Mucosa of descending colon (tissue), 3 donors: ENCODE data around the gene RNF25. TPM values are rescaled to one million over a fixed set of nuclear protein-coding genes. Genes with fewer than 3 reads are reported as not detected.
A peak's percentile ranks its signal among the peaks of the same experiment; 100 is the strongest.

Experiments used
- ATAC-seq: fragments of 200-7000 bp; cut with Tn5 transposase; one replicate; pipeline ENCODE4 v1.9.1; 2020; ENCODE audit warnings: mild to moderate bottlenecking, moderate library complexity
- DNase-seq, 3 donors: peaks; one replicate each; pipeline ENCODE4 v3.0.0-alpha.2; 2020
- H3K36me3 ChIP-seq: fragments of 200-600 bp; one replicate; pipeline ENCODE4 v1.8.0; 2021; ENCODE audit warnings: low read depth, mild to moderate bottlenecking
- H3K4me1 ChIP-seq: fragments of 200-600 bp; one replicate; pipeline ENCODE4 v1.8.0; 2021; ENCODE audit warnings: low read depth, mild to moderate bottlenecking
- H3K4me3 ChIP-seq: fragments of 200-600 bp; one replicate; pipeline ENCODE4 v1.8.0; 2021; ENCODE audit warnings: mild to moderate bottlenecking
- H3K9me3 ChIP-seq: fragments of 200-600 bp; one replicate; pipeline ENCODE4 v1.8.0; 2021; ENCODE audit warnings: mild to moderate bottlenecking
- intact Hi-C, 2 donors: fragments of 100-400 bp; cut with DNase I in 1 of 2; cut with micrococcal nuclease in 1 of 2; formaldehyde crosslinking; loops; one replicate each; pipeline versions ENCODE4 v1.11.0 to v1.11.1; 2022; cut with DNase I, micrococcal nuclease
- total RNA-seq, 3 donors: library from RNA; stranded (reverse); fragmentation: NEBNext Ultra II Directional in 2 of 3; extraction: Animal tissue kit (Norgen Biotek cat#: 25700) in 2 of 3; gene quantifications; one replicate each; pipeline versions ENCODE4 v1.2.1 to v1.2.4, GENCODE V29; 2021 to 2023
- TF ChIP-seq, protein P1 (sequence below): fragments of 200-600 bp; IDR thresholded peaks from one replicate; pipeline ENCODE4 v1.8.0; 2022; ENCODE audit warnings: antibody characterized with exemption, mild to moderate bottlenecking
- donor health status: DM: no; HTN: no; CAD: no; lungs with moderate emphysema.
- donor health status: DM: no; HTN: no; CAD: no.
- donor health status: DM: no; HTN: yes; CAD: no.

RNF25 gene
- total RNA-seq, 3 donors from 2014 or later = 11.5 to 21.2 (median 15.5) TPM

- DNase-seq (peak; percentile 97 to 99 (median 98)), ATAC-seq (peak; percentile 99)
- H3K4me1 ChIP-seq = peaks cover 3% of the 10 kb centered on the region
- H3K36me3 ChIP-seq = no peaks in the 10 kb centered on the region
- intact Hi-C loops = loop anchor here in 1 of 2 donors (5.0 kb wide), 1 partner anchor 136 kb away; no protein-coding TSS in a partner anchor
- H3K4me3 ChIP-seq = peak within 1 kb of the TSS; percentile 43
- H3K9me3 ChIP-seq = no peaks in the 10 kb centered on the region
- TF ChIP-seq, protein P1, sequence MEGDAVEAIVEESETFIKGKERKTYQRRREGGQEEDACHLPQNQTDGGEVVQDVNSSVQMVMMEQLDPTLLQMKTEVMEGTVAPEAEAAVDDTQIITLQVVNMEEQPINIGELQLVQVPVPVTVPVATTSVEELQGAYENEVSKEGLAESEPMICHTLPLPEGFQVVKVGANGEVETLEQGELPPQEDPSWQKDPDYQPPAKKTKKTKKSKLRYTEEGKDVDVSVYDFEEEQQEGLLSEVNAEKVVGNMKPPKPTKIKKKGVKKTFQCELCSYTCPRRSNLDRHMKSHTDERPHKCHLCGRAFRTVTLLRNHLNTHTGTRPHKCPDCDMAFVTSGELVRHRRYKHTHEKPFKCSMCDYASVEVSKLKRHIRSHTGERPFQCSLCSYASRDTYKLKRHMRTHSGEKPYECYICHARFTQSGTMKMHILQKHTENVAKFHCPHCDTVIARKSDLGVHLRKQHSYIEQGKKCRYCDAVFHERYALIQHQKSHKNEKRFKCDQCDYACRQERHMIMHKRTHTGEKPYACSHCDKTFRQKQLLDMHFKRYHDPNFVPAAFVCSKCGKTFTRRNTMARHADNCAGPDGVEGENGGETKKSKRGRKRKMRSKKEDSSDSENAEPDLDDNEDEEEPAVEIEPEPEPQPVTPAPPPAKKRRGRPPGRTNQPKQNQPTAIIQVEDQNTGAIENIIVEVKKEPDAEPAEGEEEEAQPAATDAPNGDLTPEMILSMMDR = peak; percentile 96
Observed at GRCh38 chr2:218710687-218711549, 39.1 kb upstream of the RNF25 start, which contains the start of gene TTLL4. TTLL4 (plus strand) TSS chr2:218710835; CDS start chr2:218737677, 26,842 bp downstream.

DNA sequence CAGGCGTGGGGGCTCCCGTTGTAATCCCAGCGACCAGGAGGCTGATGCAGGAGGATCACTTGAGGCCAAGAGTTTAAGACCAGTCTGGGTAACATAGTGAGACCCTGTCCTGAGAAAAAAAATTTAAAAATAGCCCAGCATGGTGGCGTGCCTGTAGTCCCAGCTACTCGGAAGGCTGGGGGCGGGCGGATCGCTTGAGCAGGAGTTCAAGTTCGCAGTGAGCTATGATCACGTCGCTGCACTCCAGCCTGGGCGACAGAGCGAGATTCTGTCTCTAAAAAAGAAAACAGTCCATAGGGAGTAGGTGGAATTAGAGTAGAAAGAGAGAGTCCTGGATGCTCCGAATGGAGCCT is 38.5 kb upstream of the RNF25 start:
- Histone ChIP-seq H3K4me1 (peaks cover 3% of the 10 kb centered on the region), H3K9me3 (no peaks in the 10 kb centered on the region), H3K36me3 (no peaks in the 10 kb centered on the region), H3K4me3 (no peak overlapping the region)
- no peak for DNase-seq
- ATAC-seq = no peak
- intact Hi-C loops = loop anchor here in 1 of 2 donors (5.0 kb wide), 1 partner anchor 137 kb away; no protein-coding TSS in a partner anchor
- TF ChIP-seq, protein P1 = no peak

- H3K4me1 ChIP-seq = peaks cover 3% of the 10 kb centered on the region
- DNase-seq = no peak
- no peaks in the 10 kb centered on the region for H3K9me3 ChIP-seq
- no peak for ATAC-seq
- H3K36me3 ChIP-seq = no peaks in the 10 kb centered on the region
- TF ChIP-seq, protein P1 = no peak
- H3K4me3 ChIP-seq = no peak overlapping the region
- intact Hi-C loops = loop anchor here in 1 of 2 donors (5.0 kb wide), 1 partner anchor 137 kb away; no protein-coding TSS in a partner anchor
Observed at GRCh38 chr2:218709908-218710307, 38.1 kb upstream of the RNF25 start.

DNA sequence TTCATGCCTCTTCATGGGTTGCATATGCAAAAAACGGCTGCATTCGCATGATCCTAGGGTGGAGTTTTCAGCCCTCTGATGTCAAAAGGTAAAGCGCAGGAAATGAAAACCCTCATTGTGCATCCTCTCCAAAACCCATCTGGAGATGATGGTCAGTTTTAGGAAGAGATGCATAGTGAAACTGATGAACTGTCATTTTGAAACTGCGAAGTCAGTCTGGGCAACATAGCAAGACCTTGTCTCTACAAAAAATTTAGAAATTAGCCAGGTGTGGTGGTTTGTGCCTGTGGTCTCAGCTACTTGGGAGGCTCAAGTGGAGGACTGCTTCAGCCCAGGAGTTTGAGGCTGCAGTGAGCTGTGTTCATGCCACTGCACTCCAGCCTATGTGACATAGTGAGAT is 36.3 kb upstream of the RNF25 start:
- peaks cover 3% of the 10 kb centered on the region for H3K4me1 ChIP-seq
- TF ChIP-seq, protein P1 = no peak
- H3K9me3 ChIP-seq = no peaks in the 10 kb centered on the region
- ATAC-seq = no peak
- intact Hi-C loops = no loop called here
- DNase-seq = no peak
- H3K36me3 ChIP-seq = no peaks in the 10 kb centered on the region
- no peak overlapping the region for H3K4me3 ChIP-seq

DNA sequence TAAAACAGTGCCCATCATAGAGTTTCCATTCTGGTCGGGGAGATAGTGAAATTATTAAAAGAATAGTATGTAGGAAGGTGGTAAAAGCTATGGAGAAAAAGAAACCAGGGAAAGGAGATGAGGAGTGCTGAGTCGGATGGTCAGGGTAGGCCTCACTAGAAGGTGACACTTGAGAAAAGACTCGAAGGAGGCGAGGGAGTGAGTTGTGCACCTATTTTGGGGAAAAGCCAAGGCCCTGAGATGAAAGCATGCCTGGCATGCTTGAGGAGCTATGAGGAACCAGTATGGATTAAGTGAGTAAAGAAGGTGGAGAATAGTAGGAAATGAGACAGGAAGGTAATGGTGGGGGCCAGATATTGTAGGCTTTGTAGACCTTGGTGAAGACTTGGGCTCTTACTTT is 31.5 kb upstream of the RNF25 start:
- Histone ChIP-seq H3K4me1 (no peaks in the 10 kb centered on the region), H3K4me3 (no peak overlapping the region), H3K9me3 (no peaks in the 10 kb centered on the region), H3K36me3 (no peaks in the 10 kb centered on the region)
- TF ChIP-seq, protein P1 = no peak
- ATAC-seq (no peak), DNase-seq (no peak)
- intact Hi-C loops = no loop called here
